Naive thymus-derived CD8-positive, alpha-beta T cell (primary cell): ENCODE measurements around the gene ETV3. TPM values are rescaled to one million over a fixed set of nuclear protein-coding genes. Genes with fewer than 3 reads are reported as not detected.

Source experiments
- ATAC-seq, 2 donors: fragments of 150-1000 bp; cut with Tn5 transposase in 1 of 2; sonication (Bioruptor Pico), chemical (Tn5 transposase) in 1 of 2; 1 replicate in 1 of 2; 2 replicates in 1 of 2; pipeline ENCODE4 v1.10.0; 2021; ENCODE audit warnings: mild to moderate bottlenecking in 2 of 2, moderate library complexity in 2 of 2
- POLR2A ChIA-PET: fragments of 350-600 bp; sonication (Branson Sonifier 250); formaldehyde crosslinking; loops from one replicate; lab custom pipeline; 2021; ENCODE audit warnings: antibody characterized with exemption; lab: Charles Lee
- DNase-seq, 10 donors: peaks; one replicate each; pipeline versions ENCODE4 v3.0.0 to v3.0.0-alpha.2; 2020 to 2022
- H3K27ac Mint-ChIP-seq, 10 donors: one replicate each; pipeline ENCODE4 v1.8.0; 2020 to 2022; ENCODE audit warnings: mild to moderate bottlenecking in 10 of 10, mixed read lengths in 10 of 10, moderate library complexity in 4 of 10, inconsistent platforms in 1 of 10
- H3K27me3 Mint-ChIP-seq, 5 donors: one replicate each; pipeline ENCODE4 v1.8.0; 2021 to 2022; ENCODE audit warnings: mixed read lengths in 5 of 5
- H3K36me3 Mint-ChIP-seq, 3 donors: one replicate each; pipeline ENCODE4 v1.8.0; 2020 to 2022; ENCODE audit warnings: mixed read lengths in 3 of 3, mild to moderate bottlenecking in 2 of 3, inconsistent platforms in 1 of 3
- H3K4me1 Mint-ChIP-seq, 4 donors: one replicate each; pipeline ENCODE4 v1.8.0; 2021 to 2022; ENCODE audit warnings: mixed read lengths in 4 of 4
- H3K4me3 Mint-ChIP-seq, 10 donors: one replicate each; pipeline ENCODE4 v1.8.0; 2020 to 2022; ENCODE audit warnings: mild to moderate bottlenecking in 10 of 10, mixed read lengths in 10 of 10, moderate library complexity in 6 of 10, inconsistent platforms in 1 of 10
- H3K9me3 Mint-ChIP-seq, 9 donors: one replicate each; pipeline ENCODE4 v1.8.0; 2020 to 2022; ENCODE audit warnings: mixed read lengths in 9 of 9, mild to moderate bottlenecking in 3 of 9, inconsistent platforms in 1 of 9, moderate library complexity in 1 of 9
- polyA plus RNA-seq, 3 donors: library from polyadenylated mRNA; unstranded; fragments of 300-500 nt; fragmentation: Illumina TruSeq; gene quantifications; one replicate each; pipeline ENCODE4 v1.2.3, GENCODE V29; 2021
- total RNA-seq, 8 experiments: library from RNA in 2 of 8; stranded (reverse) in 2 of 8; gene quantifications; one replicate each; pipeline ENCODE4 v1.2.3 and lab custom pipeline; 2021 to 2026

ETV3 gene
- total and polyA plus RNA-seq, 5 experiments from 2014 or later = 3.5 to 29.8 (median 16.4) TPM

DNA sequence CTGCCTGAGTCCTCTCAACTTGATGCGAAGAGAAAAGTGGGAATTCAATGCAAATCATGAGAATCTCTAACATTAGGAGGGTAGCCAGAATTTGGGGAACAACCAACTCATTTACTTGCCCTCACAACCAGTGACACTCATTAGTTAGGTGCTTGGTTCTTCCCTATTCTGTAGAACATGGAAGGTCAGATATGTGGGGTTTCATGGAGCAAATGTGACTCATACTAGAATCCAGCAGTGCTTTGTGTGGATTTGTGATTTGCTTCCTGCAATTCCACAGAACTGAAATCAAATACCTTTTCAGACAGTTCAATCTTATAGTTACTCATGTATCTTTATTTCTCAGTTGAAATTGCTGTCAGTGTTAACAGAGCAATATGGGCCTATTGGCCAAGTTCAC is 6.9 kb upstream of the ETV3 start:
- Mint-ChIP-seq H3K4me1 (peaks cover 0 to 10% (median 4%) of the 10 kb centered on the region in 4 donors), H3K4me3 (no peak overlapping the region), H3K9me3 (no peaks in the 10 kb centered on the region), H3K27ac (no peak overlapping the region), H3K36me3 (no peaks in the 10 kb centered on the region), H3K27me3 (no peaks in the 10 kb centered on the region)
- POLR2A ChIA-PET = no interaction called here
- no peak for DNase-seq
- ATAC-seq = no peak

DNA sequence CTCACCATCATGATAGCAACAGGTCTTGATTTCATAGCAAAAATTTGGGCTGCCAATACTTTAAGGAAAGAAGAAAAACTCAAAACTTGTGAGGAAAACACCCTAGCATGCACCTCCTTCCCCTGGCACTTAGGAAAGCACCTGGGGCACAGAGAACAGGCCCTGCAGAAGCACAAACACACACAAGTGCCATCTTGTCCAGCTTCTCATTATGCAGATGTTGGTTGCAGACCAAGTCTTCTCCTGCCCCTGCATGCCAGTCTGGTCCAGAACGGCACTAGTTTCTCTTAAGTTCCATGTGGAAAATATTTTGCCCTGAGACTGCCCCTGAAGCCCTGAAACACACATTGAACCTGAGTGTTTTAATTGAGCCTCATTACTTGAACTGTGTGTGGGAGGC is 6.3 kb upstream of the ETV3 start:
- POLR2A ChIA-PET = no interaction called here
- Mint-ChIP-seq H3K4me1 (peaks cover 1 to 15% (median 5%) of the 10 kb centered on the region in 4 donors), H3K4me3 (no peak overlapping the region), H3K36me3 (no peaks in the 10 kb centered on the region), H3K9me3 (no peaks in the 10 kb centered on the region), H3K27me3 (no peaks in the 10 kb centered on the region), H3K27ac (no peak overlapping the region)
- DNase-seq = no peak
- ATAC-seq = no peak

- Mint-ChIP-seq H3K4me1 (peaks cover 7 to 19% (median 12%) of the 10 kb centered on the region in 4 donors), H3K36me3 (no peaks in the 10 kb centered on the region), H3K27ac (peak overlapping the region in 2 of 10 donors; percentile 13 to 35), H3K27me3 (no peaks in the 10 kb centered on the region), H3K4me3 (no peak overlapping the region), H3K9me3 (no peaks in the 10 kb centered on the region)
- POLR2A ChIA-PET = interaction anchor here (0.6 kb wide), 1 partner anchor 11 kb away, joined by 3 read pairs; no protein-coding TSS in a partner anchor
- DNase-seq (no peak), ATAC-seq (no peak)
Measured at GRCh38 chr1:157142765-157143423, 4.7 kb upstream of the ETV3 start.

GRCh38 chr1:157142201-157142600 is 4.0 kb upstream of the ETV3 start:
- POLR2A ChIA-PET = no interaction called here
- ATAC-seq = no peak
- Mint-ChIP-seq H3K4me3 (no peak overlapping the region), H3K4me1 (peaks cover 13 to 26% (median 18%) of the 10 kb centered on the region in 4 donors), H3K9me3 (no peaks in the 10 kb centered on the region), H3K27me3 (no peaks in the 10 kb centered on the region), H3K36me3 (no peaks in the 10 kb centered on the region), H3K27ac (peak overlapping the region in 1 of 10 donors; percentile 34)
- no peak for DNase-seq

- ATAC-seq = no peak
Measured at GRCh38 chr1:157141212-157141855, 3.1 kb upstream of the ETV3 start.

GRCh38 chr1:157140063-157140588 is 1.9 kb upstream of the ETV3 start:
- Mint-ChIP-seq H3K4me3 (peak overlapping the region in 1 of 10 donors; percentile 90), H3K9me3 (no peaks in the 10 kb centered on the region), H3K4me1 (peaks cover 17 to 45% (median 39%) of the 10 kb centered on the region in 4 donors), H3K36me3 (peaks cover 0 to 13% (median 8%) of the 10 kb centered on the region in 3 donors), H3K27ac (peak overlapping the region; percentile 20 to 99 (median 96)), H3K27me3 (no peaks in the 10 kb centered on the region)
- DNase-seq (no peak), ATAC-seq (no peak)
- POLR2A ChIA-PET = interaction anchor here (1.6 kb wide), 1 partner anchor 8 kb away, joined by 10 read pairs; no protein-coding TSS in a partner anchor

More at GRCh38 chr1:157141212-157141855, 3.1 kb upstream of the ETV3 start:
- no peaks in the 10 kb centered on the region for H3K27me3 Mint-ChIP-seq
- H3K4me3 Mint-ChIP-seq = no peak overlapping the region
- POLR2A ChIA-PET = no interaction called here
- peaks cover 0 to 2% (median 0%) of the 10 kb centered on the region in 3 donors for H3K36me3 Mint-ChIP-seq
- H3K27ac Mint-ChIP-seq = peak overlapping the region; percentile 4 to 64 (median 32)
- no peak for DNase-seq
- no peaks in the 10 kb centered on the region for H3K9me3 Mint-ChIP-seq
- peaks cover 13 to 35% (median 27%) of the 10 kb centered on the region in 4 donors for H3K4me1 Mint-ChIP-seq

GRCh38 chr1:157139052-157139715 is 989 bp upstream of the ETV3 start:
- Mint-ChIP-seq H3K4me1 (peaks cover 24 to 54% (median 48%) of the 10 kb centered on the region in 4 donors), H3K4me3 (peak overlapping the region; percentile 86 to 95 (median 90)), H3K27ac (peak overlapping the region; percentile 91 to 99 (median 97)), H3K27me3 (no peaks in the 10 kb centered on the region), H3K36me3 (peaks cover 0 to 23% (median 11%) of the 10 kb centered on the region in 3 donors), H3K9me3 (no peaks in the 10 kb centered on the region)
- no peak for DNase-seq
- ATAC-seq = no peak
- POLR2A ChIA-PET = interaction anchor here (0.5 to 1.6 kb wide), 7 partner anchors 9 to 90 kb away, joined by 3 to 10 read pairs (median 3); no protein-coding TSS in a partner anchor

- no peaks in the 10 kb centered on the region for H3K27me3 Mint-ChIP-seq
- peaks cover 0 to 35% (median 13%) of the 10 kb centered on the region in 3 donors for H3K36me3 Mint-ChIP-seq
- H3K4me3 Mint-ChIP-seq = peak overlapping the region; percentile 88 to 97 (median 94)
- H3K27ac Mint-ChIP-seq = peak overlapping the region; percentile 85 to 98 (median 96)
- peaks cover 33 to 70% (median 64%) of the 10 kb centered on the region in 4 donors for H3K4me1 Mint-ChIP-seq
- DNase-seq (peak in 3 of 10 donors; percentile 6 to 28 (median 11)), ATAC-seq (peak; percentile 7 to 26)
- no peaks in the 10 kb centered on the region for H3K9me3 Mint-ChIP-seq
- POLR2A ChIA-PET = no interaction called here
Measured at GRCh38 chr1:157137408-157138219, 581 bp downstream of the ETV3 start.

DNA sequence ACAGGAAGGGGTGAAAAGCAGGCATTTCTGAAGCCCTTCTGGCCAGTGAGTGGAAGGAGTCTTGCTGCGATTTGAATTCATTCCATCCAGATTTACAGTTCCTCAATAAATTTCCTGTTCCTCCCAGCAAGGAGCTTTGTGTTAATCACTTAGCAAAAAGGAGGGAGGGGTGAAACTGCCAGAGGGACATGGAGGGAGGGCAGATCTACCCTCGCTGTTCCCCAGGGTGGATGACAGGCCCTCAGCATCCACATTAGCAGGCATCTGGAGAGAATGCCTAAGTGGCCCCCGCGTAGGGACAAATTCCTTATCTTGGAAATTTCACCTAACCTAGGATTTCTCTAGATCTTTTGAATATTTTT is 1.2 kb downstream of the ETV3 start:
- H3K27ac Mint-ChIP-seq = peak overlapping the region; percentile 85 to 98 (median 96)
- POLR2A ChIA-PET = no interaction called here
- no peaks in the 10 kb centered on the region for H3K9me3 Mint-ChIP-seq
- no peak for ATAC-seq
- H3K36me3 Mint-ChIP-seq = peaks cover 0 to 41% (median 19%) of the 10 kb centered on the region in 3 donors
- DNase-seq = no peak
- H3K27me3 Mint-ChIP-seq = no peaks in the 10 kb centered on the region
- H3K4me3 Mint-ChIP-seq = peak overlapping the region; percentile 88 to 97 (median 94)
- H3K4me1 Mint-ChIP-seq = peaks cover 37 to 76% (median 70%) of the 10 kb centered on the region in 4 donors

DNA sequence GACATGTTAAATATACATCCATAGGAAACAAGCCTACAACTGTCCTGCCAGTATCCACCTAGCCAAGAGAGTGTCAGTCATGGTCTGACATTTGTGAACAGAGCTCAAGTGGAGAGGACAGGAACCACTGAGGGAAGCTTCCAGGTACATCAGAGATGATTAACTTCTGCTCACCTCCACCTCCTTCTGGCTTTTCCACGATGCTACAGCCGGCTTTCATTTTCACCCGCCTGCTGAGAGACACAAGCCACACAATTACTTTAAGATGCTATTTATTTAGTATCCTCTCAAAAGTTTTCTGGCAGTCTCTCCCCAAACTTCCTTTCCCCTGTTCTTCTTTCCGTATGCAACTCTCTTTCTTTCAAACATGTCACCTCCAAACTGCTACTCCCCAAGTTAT is 2.1 kb downstream of the ETV3 start:
- Mint-ChIP-seq H3K27ac (peak overlapping the region; percentile 37 to 97 (median 73)), H3K36me3 (peaks cover 0 to 50% (median 22%) of the 10 kb centered on the region in 3 donors), H3K4me1 (peaks cover 40 to 85% (median 79%) of the 10 kb centered on the region in 4 donors), H3K27me3 (no peaks in the 10 kb centered on the region), H3K4me3 (peak overlapping the region; percentile 42 to 97 (median 94)), H3K9me3 (no peaks in the 10 kb centered on the region)
- ATAC-seq = no peak
- DNase-seq = no peak
- POLR2A ChIA-PET = no interaction called here

DNA sequence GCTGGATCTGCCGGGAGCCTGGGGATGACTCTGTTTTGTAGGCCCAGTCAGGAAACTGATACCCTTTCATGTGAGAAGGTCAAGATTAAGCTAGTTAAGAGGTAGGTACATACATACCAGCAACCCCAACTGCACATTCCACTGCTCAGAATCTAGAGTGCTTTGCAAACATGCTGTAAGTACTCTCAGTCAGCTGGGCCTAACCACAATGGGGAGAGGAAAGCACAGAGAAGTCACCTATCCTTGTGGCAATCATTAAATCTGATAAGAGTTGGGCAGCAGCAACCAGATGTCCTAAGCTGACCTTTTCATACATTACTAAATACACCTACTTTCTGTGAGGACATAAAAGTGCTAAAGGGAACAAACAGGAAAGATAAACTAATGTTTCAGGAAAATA is 2.5 kb downstream of the ETV3 start:
- POLR2A ChIA-PET = interaction anchor here (0.6 kb wide), 1 partner anchor 12 kb away, joined by 4 read pairs; no protein-coding TSS in a partner anchor
- no peak for ATAC-seq
- peaks cover 0 to 55% (median 22%) of the 10 kb centered on the region in 3 donors for H3K36me3 Mint-ChIP-seq
- no peak for DNase-seq
- no peaks in the 10 kb centered on the region for H3K9me3 Mint-ChIP-seq
- H3K27ac Mint-ChIP-seq = peak overlapping the region in 7 of 10 donors; percentile 0 to 97 (median 40)
- peaks cover 40 to 86% (median 80%) of the 10 kb centered on the region in 4 donors for H3K4me1 Mint-ChIP-seq
- H3K27me3 Mint-ChIP-seq = no peaks in the 10 kb centered on the region
- peak overlapping the region in 4 of 10 donors; percentile 8 to 46 (median 12) for H3K4me3 Mint-ChIP-seq
